CD4-positive, alpha-beta T cell treated with Interleukin-21 for 1 hour (primary cell): Measurements from ENCODE around the gene TTC28.

Source experiments
- DNase-seq: peaks from one replicate; pipeline ENCODE4 v3.0.0-alpha.2; 2020

The TTC28 gene

DNA sequence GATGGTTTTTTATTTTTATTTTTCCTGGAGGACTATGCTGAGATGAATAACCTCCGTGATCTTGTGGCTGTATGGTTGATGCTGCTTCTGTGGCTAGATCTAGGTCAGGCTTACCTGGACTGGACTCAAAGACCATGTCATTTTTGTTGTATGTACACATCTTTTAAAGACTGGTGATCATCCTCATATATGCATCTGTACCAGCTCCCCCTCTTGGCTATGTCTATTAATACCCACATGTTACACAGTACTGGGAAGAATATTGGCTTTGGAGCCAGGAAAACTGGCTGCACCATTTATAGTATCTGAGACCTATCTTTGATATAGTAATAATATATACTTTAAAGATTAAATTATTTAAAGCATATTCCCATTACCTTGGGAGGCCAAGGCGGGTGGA is 742.2 kb downstream of the TTC28 start:
- DNase-seq, result no peak

DNA sequence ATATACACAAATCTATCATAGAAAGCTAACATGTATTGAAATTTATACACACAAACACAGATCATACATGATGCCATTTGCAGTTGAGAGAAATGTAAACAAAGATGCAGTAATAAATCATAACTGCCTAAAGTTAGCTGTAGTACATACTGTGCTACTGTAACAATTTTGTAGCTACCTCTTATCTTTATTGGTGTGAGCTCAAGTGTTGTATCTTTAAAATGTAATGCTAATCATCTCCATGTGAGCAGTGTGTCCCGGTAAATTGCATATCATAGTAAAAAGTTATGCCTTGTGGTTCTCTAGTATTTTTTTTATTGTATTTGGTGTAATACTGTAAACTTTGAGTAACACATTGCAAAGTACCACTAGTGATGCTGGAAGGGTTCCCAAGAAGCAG is 743.7 kb downstream of the TTC28 start:
- DNase-seq, result no peak

DNA sequence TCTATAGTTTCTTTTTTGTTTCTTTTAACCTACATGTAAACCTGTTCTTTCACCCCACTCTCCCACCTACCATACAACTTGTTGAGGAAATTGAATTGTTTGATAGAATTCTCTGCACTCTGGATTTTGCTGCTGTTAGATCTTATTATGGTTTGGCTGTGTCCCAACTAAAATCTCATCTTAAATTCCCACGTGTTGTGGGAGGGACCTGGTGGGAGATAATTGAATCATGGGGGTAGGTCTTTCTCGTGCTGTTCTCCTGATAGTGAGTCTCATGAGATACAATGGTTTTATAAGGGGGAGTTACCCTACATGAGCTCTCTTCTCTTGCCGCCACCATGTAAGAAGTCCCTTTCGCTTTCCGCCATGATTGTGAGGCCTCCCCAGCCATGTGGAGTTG is 745.6 kb downstream of the TTC28 start:
- DNase-seq, result no peak

DNA sequence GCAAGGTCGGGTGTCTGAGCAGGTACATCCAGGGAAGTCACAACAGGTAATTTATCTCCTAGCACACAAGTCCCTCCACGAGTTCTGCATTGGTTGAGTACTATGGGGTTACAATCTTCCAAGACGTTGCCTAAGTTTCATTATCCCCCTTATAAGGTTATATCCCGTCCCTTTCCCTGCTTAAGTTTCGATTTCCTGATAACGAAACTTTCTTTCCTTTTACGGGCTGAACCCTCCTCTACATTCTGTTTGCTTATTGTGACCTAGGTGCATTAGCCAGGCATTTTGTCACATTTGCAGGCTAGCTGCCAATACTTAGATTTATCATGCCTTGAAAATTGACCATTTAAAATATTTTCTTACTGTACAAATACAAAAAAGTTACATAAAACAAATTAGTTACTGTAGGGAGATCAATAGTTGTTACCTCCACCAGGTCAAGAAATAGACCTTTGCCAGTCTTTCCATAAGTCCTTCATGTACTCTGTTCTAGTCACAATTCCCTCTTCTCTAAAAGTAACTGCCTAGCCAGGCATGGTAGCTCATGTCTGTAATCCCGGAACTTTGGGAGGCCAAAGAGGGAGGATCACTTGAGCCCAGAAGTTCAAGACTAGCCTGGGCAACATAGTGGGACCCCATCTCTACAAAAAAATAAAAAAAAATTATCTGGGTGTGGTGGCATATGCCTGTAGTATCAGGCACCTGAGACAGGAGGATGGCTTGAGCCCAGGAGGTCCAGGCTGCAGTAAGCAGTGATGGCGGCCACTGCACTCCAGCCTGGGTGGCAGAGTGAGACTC is 746.3 kb downstream of the TTC28 start:
- no peak for DNase-seq

DNA sequence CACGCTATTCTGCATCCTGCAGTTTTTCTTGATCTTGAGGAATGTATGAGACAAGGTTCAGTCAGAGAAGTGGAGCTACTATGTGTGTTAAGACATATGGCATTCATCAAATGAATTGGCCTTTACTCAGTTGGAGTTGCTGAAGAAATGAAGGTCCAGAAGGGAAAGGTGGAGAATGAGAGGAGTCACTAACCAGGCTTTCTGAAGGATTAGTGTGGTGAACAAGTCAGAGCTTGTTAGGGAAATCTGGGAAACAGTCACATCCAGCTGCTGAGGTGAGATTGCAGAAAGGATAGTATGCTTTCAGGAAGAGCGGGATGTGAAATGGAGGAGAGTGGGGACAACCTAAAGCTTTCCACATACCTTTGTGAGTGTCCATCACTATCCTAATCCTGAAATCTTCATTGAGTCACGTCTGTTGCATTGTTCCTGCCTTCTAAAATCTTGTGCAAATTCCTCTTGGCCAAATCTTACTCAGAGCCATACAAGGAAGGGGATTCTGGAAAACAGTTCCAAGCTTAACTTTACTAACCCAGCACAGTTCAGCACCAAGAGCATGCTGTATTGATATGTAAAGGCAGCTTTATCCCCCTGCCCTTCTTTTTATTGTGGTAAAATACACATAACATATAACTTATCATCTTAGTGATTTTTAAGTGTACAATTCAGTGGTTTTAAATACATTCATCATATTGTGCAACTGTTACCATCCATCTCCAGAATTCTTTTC is 749.1 kb downstream of the TTC28 start:
- DNase-seq, result no peak
